Choroid plexus epithelial cell (primary cell): Measurements from ENCODE around the gene SOAT1.

ENCODE experiments used
- DNase-seq: peaks from one replicate; pipeline ENCODE4 v3.0.0-alpha.2; 2010; ENCODE audit warnings: low read depth
- H3K4me3 ChIP-seq: 2 replicates; pipeline ENCODE4 v1.5.1; 2011; ENCODE audit warnings: low read depth, mild to moderate bottlenecking, control low read depth, low read length, moderate library complexity
- CTCF ChIP-seq: conservative IDR thresholded peaks from 2 replicates; pipeline ENCODE4 v1.5.1; 2011; ENCODE audit warnings: low read depth, mild to moderate bottlenecking, control low read depth, inconsistent platforms, low read length, moderate library complexity

The SOAT1 gene

GRCh38 chr1:179321533-179322216, 28.1 kb downstream of the SOAT1 start:
- no peak for TF ChIP-seq CTCF
- DNase-seq = no peak
- H3K4me3 ChIP-seq = no peak overlapping the region

- TF ChIP-seq CTCF = no peak
- H3K4me3 ChIP-seq = no peak overlapping the region
- DNase-seq = no peak
These were observed 29.0 kb downstream of the SOAT1 start for GRCh38 chr1:179322557-179322956.

- no peak overlapping the region for H3K4me3 ChIP-seq
- no peak for TF ChIP-seq CTCF
- DNase-seq = no peak
These were observed 29.8 kb downstream of the SOAT1 start for GRCh38 chr1:179323436-179323835.

GRCh38 chr1:179325836-179326235, 32.2 kb downstream of the SOAT1 start:
- no peak for DNase-seq

GRCh38 chr1:179326746-179327145, 33.1 kb downstream of the SOAT1 start:
- TF ChIP-seq CTCF = no peak
- no peak for DNase-seq
- H3K4me3 ChIP-seq = no peak overlapping the region

More at GRCh38 chr1:179325836-179326235, 32.2 kb downstream of the SOAT1 start:
- no peak overlapping the region for H3K4me3 ChIP-seq
- no peak for TF ChIP-seq CTCF

GRCh38 chr1:179327196-179327595, 33.6 kb downstream of the SOAT1 start:
- TF ChIP-seq CTCF = no peak
- no peak overlapping the region for H3K4me3 ChIP-seq
- DNase-seq = peak; percentile 4

- DNase-seq = peak; percentile 31
- H3K4me3 ChIP-seq = no peak overlapping the region
- TF ChIP-seq CTCF = no peak
These were observed 34.1 kb downstream of the SOAT1 start for GRCh38 chr1:179327679-179328078.
